ENCODE data around the gene PTPRG.

Gene PTPRG

DNA sequence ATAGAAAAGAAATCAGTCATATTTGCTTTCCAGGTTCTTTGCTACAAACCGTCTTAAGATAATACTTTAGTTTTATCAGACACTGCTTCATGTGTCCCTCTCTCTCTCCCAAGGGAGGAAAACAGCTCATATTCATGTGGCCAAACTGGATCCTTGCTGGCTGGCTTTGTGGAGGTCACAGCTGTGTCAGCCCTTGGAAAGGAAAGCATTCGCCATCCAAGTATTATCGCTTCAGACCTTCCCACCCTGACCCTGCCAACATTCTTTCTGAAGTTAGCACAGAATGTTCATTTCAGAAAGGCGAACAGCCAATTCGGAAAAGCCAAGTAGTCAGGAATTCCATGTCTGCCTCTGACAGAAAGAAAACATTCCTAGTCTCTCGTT is 598.3 kb downstream of the PTPRG start:
- Histone ChIP-seq H3K27ac (ENCODE audit: low read length) (no peak overlapping the region), H2AFZ (ENCODE audit: low read depth, low read length) (no peak overlapping the region), H3K4me1 (ENCODE audit: low read length) (no peaks in the 10 kb centered on the region), H4K20me1 (ENCODE audit: insufficient read depth, low read length) (no peaks in the 10 kb centered on the region), H3K27me3 (ENCODE audit: low read depth, low read length) (no peaks in the 10 kb centered on the region), H3K9ac (ENCODE audit: low read length) (no peak overlapping the region), H3K4me2 (ENCODE audit: low read length) (no peak overlapping the region), H3K4me3 (ENCODE audit: low read length) (no peak overlapping the region), H3K36me3 (replicated peaks; ENCODE audit: low read depth, low read length) (no peaks in the 10 kb centered on the region), H3K9me3 (ENCODE audit: insufficient read depth, low read length) (no peaks in the 10 kb centered on the region), H3K79me2 (ENCODE audit: low read length) (no peaks in the 10 kb centered on the region)
- no peak for TF ChIP-seq EZH2phosphoT487 (IDR thresholded peaks at IDR 0.05; ENCODE audit: low read depth)
- TF ChIP-seq, protein P1, sequence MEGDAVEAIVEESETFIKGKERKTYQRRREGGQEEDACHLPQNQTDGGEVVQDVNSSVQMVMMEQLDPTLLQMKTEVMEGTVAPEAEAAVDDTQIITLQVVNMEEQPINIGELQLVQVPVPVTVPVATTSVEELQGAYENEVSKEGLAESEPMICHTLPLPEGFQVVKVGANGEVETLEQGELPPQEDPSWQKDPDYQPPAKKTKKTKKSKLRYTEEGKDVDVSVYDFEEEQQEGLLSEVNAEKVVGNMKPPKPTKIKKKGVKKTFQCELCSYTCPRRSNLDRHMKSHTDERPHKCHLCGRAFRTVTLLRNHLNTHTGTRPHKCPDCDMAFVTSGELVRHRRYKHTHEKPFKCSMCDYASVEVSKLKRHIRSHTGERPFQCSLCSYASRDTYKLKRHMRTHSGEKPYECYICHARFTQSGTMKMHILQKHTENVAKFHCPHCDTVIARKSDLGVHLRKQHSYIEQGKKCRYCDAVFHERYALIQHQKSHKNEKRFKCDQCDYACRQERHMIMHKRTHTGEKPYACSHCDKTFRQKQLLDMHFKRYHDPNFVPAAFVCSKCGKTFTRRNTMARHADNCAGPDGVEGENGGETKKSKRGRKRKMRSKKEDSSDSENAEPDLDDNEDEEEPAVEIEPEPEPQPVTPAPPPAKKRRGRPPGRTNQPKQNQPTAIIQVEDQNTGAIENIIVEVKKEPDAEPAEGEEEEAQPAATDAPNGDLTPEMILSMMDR (IDR thresholded peaks at IDR 0.05; ENCODE audit: low read depth, low read length) = no peak

DNA sequence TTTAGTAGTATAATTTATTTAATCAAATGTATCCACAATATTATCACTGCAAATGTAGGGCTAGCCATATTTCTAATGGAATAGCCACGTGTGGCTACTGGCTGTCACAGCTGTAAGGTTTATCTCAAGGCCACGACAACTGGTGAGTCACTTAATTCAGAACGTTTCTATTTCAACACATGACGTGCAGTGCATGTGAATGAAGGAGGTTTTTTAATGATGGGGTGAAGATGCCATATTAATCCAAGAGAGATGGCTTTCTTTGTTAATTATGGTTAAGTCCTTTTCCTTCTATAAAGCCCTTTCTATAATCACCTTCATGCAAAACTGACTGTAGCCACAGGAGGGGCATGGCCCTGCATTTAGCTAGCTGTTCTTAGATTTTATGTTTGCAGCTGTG is 600.0 kb downstream of the PTPRG start:
- H3K36me3 ChIP-seq (replicated peaks; ENCODE audit: low read depth, low read length) = no peaks in the 10 kb centered on the region
- no peaks in the 10 kb centered on the region for H3K79me2 ChIP-seq (ENCODE audit: low read length)
- no peak overlapping the region for H3K27ac ChIP-seq (ENCODE audit: low read length)
- H3K4me2 ChIP-seq (ENCODE audit: low read length) = no peak overlapping the region
- H3K27me3 ChIP-seq (ENCODE audit: low read depth, low read length) = no peaks in the 10 kb centered on the region
- no peaks in the 10 kb centered on the region for H3K9me3 ChIP-seq (ENCODE audit: insufficient read depth, low read length)
- H3K4me3 ChIP-seq (ENCODE audit: low read length) = no peak overlapping the region
- H2AFZ ChIP-seq (ENCODE audit: low read depth, low read length) = no peak overlapping the region
- TF ChIP-seq EZH2phosphoT487 (IDR thresholded peaks at IDR 0.05; ENCODE audit: low read depth) = no peak
- TF ChIP-seq, protein P1 (IDR thresholded peaks at IDR 0.05; ENCODE audit: low read depth, low read length) = no peak
- H3K4me1 ChIP-seq (ENCODE audit: low read length) = no peaks in the 10 kb centered on the region
- no peak overlapping the region for H3K9ac ChIP-seq (ENCODE audit: low read length)
- no peaks in the 10 kb centered on the region for H4K20me1 ChIP-seq (ENCODE audit: insufficient read depth, low read length)

- no peak for TF ChIP-seq EZH2phosphoT487 (IDR thresholded peaks at IDR 0.05; ENCODE audit: low read depth)
- TF ChIP-seq, protein P1 (IDR thresholded peaks at IDR 0.05; ENCODE audit: low read depth, low read length) = no peak
- Histone ChIP-seq H3K4me1 (ENCODE audit: low read length) (no peaks in the 10 kb centered on the region), H3K27ac (ENCODE audit: low read length) (no peak overlapping the region), H3K79me2 (ENCODE audit: low read length) (no peaks in the 10 kb centered on the region), H4K20me1 (ENCODE audit: insufficient read depth, low read length) (no peaks in the 10 kb centered on the region), H3K9me3 (ENCODE audit: insufficient read depth, low read length) (no peaks in the 10 kb centered on the region), H3K4me3 (ENCODE audit: low read length) (no peak overlapping the region), H3K4me2 (ENCODE audit: low read length) (no peak overlapping the region), H3K27me3 (ENCODE audit: low read depth, low read length) (no peaks in the 10 kb centered on the region), H3K9ac (ENCODE audit: low read length) (no peak overlapping the region), H2AFZ (ENCODE audit: low read depth, low read length) (no peak overlapping the region), H3K36me3 (replicated peaks; ENCODE audit: low read depth, low read length) (no peaks in the 10 kb centered on the region)
Observed at GRCh38 chr3:62164196-62164595, 602.8 kb downstream of the PTPRG start.

GRCh38 chr3:62164746-62165145 is 603.4 kb downstream of the PTPRG start:
- no peak overlapping the region for H2AFZ ChIP-seq (ENCODE audit: low read depth, low read length)
- no peak overlapping the region for H3K4me3 ChIP-seq (ENCODE audit: low read length)
- no peak for TF ChIP-seq EZH2phosphoT487 (IDR thresholded peaks at IDR 0.05; ENCODE audit: low read depth)
- H3K36me3 ChIP-seq (replicated peaks; ENCODE audit: low read depth, low read length) = no peaks in the 10 kb centered on the region
- H3K4me1 ChIP-seq (ENCODE audit: low read length) = no peaks in the 10 kb centered on the region
- no peak overlapping the region for H3K27ac ChIP-seq (ENCODE audit: low read length)
- no peaks in the 10 kb centered on the region for H3K79me2 ChIP-seq (ENCODE audit: low read length)
- no peak overlapping the region for H3K9ac ChIP-seq (ENCODE audit: low read length)
- H3K4me2 ChIP-seq (ENCODE audit: low read length) = no peak overlapping the region
- H3K27me3 ChIP-seq (ENCODE audit: low read depth, low read length) = no peaks in the 10 kb centered on the region
- no peaks in the 10 kb centered on the region for H4K20me1 ChIP-seq (ENCODE audit: insufficient read depth, low read length)
- H3K9me3 ChIP-seq (ENCODE audit: insufficient read depth, low read length) = no peaks in the 10 kb centered on the region

Measured in OCI-LY3 (cell line).